DOHH2 (cell line): ENCODE results near the gene SLC7A6OS.

ENCODE experiments used
- EZH2phosphoT487 ChIP-seq: fragments of 200-600 bp; sonication (generic); IDR thresholded peaks from 2 replicates; pipeline ENCODE4 v1.6.1; 2017; ENCODE audit warnings: borderline replicate concordance, mild to moderate bottlenecking, antibody characterized with exemption, low read length, moderate library complexity, mixed read lengths
- TF ChIP-seq, protein P1 (sequence below): fragments of 200-600 bp; sonication (generic); IDR thresholded peaks from one replicate; pipeline ENCODE4 v1.5.1; 2014; ENCODE audit warnings: antibody characterized with exemption, mild to moderate bottlenecking, low read depth, low read length; ENCODE audit not compliant: poor library complexity, severe bottlenecking

DNA sequence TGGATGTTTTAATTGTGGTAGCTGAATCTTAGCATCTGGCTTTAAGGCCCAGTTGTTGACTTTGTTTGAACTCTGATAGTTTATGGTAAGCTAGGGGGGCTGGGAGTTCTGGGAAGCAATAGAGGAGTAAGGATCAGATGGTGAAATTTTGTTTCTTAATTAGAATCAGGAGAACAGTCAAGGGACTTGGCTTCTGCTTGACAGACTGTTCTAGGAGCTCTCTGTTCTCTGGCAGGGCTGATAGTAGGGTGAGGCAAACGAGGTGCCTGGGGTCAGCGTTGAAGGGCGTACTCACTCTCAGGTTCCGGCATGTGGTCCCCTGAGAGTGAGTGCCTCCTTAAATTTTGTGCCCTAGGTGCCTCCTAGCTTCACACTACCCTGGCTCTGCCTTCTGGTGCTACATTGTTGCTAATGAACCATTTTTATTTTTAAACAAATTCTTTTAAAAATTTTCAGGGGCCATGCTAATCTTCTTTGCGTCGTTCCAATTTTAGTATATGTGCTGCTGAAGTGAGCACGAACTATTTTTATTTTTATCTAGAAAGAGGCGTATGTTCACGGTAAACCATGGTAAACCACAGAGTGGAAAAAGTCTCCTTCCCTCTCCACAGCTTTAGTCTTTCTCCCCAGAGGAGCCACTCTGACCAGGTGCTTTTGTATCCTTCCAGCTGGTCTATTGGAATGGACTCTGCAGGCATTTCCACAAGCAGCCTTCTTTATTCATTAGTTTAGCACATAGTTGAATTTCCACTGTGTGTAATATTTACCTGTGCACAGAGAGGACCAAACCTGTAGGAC, 26.7 kb downstream of the SLC7A6OS start:
- TF ChIP-seq, protein P1, sequence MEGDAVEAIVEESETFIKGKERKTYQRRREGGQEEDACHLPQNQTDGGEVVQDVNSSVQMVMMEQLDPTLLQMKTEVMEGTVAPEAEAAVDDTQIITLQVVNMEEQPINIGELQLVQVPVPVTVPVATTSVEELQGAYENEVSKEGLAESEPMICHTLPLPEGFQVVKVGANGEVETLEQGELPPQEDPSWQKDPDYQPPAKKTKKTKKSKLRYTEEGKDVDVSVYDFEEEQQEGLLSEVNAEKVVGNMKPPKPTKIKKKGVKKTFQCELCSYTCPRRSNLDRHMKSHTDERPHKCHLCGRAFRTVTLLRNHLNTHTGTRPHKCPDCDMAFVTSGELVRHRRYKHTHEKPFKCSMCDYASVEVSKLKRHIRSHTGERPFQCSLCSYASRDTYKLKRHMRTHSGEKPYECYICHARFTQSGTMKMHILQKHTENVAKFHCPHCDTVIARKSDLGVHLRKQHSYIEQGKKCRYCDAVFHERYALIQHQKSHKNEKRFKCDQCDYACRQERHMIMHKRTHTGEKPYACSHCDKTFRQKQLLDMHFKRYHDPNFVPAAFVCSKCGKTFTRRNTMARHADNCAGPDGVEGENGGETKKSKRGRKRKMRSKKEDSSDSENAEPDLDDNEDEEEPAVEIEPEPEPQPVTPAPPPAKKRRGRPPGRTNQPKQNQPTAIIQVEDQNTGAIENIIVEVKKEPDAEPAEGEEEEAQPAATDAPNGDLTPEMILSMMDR, result no peak
- TF ChIP-seq EZH2phosphoT487, result no peak
